GM12872 (cell line): ENCODE measurements around the gene MERTK.

Experiments used
- TF ChIP-seq, protein P1 (sequence below): IDR thresholded peaks from 3 replicates; pipeline ENCODE4 v1.5.1; 2011; ENCODE audit warnings: low read depth, mild to moderate bottlenecking, low read length, moderate library complexity; ENCODE audit not compliant: insufficient read depth

Gene MERTK

GRCh38 chr2:111909079-111909478, 10.7 kb downstream of the MERTK start:
- TF ChIP-seq, protein P1, sequence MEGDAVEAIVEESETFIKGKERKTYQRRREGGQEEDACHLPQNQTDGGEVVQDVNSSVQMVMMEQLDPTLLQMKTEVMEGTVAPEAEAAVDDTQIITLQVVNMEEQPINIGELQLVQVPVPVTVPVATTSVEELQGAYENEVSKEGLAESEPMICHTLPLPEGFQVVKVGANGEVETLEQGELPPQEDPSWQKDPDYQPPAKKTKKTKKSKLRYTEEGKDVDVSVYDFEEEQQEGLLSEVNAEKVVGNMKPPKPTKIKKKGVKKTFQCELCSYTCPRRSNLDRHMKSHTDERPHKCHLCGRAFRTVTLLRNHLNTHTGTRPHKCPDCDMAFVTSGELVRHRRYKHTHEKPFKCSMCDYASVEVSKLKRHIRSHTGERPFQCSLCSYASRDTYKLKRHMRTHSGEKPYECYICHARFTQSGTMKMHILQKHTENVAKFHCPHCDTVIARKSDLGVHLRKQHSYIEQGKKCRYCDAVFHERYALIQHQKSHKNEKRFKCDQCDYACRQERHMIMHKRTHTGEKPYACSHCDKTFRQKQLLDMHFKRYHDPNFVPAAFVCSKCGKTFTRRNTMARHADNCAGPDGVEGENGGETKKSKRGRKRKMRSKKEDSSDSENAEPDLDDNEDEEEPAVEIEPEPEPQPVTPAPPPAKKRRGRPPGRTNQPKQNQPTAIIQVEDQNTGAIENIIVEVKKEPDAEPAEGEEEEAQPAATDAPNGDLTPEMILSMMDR, result no peak

GRCh38 chr2:111910609-111911277, 12.3 kb downstream of the MERTK start:
- TF ChIP-seq, protein P1, result no peak

DNA sequence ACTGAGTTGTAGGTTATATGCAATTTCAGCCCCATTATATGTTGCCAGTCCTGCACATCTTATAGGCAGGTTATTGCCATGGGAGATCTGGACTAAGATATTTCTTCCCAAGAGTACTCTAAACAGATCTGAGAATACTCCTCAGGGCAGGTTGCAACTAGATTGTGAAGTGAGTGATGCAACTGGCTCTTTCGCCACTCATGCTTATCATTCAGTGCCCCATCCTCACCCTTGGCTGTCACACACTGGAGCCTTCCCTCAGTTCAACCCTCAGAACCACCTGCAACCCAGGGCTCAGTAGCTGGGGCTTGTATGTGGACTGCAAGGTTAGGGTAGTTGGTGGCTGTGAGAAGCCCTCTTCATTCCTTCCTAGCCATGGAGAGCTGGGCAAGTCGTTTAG, 14.1 kb downstream of the MERTK start:
- TF ChIP-seq, protein P1, result no peak

DNA sequence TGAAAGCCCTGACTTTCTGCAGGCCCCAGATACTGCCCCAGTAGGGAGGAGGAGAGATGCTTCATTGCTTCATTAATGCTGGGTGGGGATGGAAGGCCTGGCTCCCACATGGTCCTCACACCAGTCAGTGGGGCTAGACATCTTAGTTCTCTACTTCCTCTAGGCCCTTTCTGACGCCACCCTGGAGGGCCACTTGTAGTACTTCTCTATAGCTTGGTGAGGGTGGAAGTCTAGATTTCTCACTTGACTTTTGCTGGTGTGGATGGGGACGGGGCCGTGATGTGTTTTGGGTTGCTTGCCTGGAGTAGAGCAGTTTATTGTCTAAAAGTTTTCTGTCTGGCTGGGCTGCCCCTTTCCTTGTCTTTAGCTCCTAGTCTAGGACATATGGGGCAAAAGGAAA, 18.7 kb downstream of the MERTK start:
- TF ChIP-seq, protein P1, result no peak

DNA sequence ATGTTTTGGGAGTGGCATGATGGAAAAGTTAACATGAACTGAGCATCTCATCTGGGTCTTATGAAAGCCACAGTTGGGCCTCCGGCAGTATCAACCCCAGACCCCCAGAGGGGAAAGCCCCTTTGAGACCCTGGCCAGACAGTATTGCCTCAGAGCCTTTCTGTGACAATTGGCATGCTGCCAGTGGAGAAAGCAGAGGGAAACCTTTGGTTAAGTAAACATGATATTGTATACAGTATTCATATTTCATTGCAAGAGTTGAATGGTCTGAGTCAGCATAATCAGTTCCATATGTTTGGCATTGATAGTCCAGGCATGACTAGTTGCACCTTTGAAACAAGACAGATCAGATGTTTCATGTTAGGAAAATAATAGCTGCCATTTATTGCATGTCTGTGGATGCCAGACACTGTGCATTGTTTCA, 20.0 kb downstream of the MERTK start:
- TF ChIP-seq, protein P1, result no peak

DNA sequence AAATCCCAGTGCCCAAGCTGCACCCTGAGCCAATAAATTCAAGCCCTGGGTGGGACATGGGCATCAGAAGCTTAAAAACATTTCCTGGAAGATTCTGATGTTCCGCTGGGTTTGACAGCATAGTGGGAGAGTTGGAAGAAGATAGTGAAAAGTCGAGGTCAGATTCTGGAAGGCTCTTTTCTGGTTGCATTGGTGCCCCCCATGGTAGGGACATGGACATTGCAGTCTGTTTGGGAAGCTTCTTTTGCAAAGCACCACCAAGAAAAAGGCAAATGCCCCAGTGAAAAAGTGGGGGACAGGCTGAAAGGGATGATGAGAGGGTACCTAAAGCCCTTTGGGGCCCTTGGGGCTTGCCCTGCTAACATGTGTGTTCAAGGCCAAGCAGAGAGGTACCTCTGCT, 21.0 kb downstream of the MERTK start:
- TF ChIP-seq, protein P1, result peak; percentile 46

- TF ChIP-seq, protein P1, result no peak
Observed at GRCh38 chr2:111919794-111920608, 21.6 kb downstream of the MERTK start.
